HT1080 (cell line): ENCODE data around the gene NXN. TPM values are rescaled to one million over a fixed set of nuclear protein-coding genes. Genes with fewer than 3 reads are reported as not detected.
"Not testable (repeated sequence)": the region's sequence is repeated elsewhere in the genome, so short reads cannot be mapped to it uniquely, and the experiment has no call there.

Experiments used
- DNase-seq: peaks from one replicate; pipeline ENCODE4 v3.0.0-alpha.2; 2015; ENCODE audit warnings: low read depth
- total RNA-seq: library from RNA; depleted of rRNA; stranded (reverse); fragments of >200 nt; shearing (Covaris generic); gene quantifications from 2 replicates; pipeline ENCODE4 v1.2.3, GENCODE V29; 2014

Gene NXN
- total RNA-seq, 1 experiment from 2014 or later: 3.5 TPM

- DNase-seq: no peak
Observed at GRCh38 chr17:802901-803881, 176.4 kb downstream of the NXN start.

GRCh38 chr17:802481-802880 lies 177.1 kb downstream of the NXN start:
- DNase-seq: no peak

GRCh38 chr17:801660-802059 lies 177.9 kb downstream of the NXN start:
- DNase-seq: no peak

DNA sequence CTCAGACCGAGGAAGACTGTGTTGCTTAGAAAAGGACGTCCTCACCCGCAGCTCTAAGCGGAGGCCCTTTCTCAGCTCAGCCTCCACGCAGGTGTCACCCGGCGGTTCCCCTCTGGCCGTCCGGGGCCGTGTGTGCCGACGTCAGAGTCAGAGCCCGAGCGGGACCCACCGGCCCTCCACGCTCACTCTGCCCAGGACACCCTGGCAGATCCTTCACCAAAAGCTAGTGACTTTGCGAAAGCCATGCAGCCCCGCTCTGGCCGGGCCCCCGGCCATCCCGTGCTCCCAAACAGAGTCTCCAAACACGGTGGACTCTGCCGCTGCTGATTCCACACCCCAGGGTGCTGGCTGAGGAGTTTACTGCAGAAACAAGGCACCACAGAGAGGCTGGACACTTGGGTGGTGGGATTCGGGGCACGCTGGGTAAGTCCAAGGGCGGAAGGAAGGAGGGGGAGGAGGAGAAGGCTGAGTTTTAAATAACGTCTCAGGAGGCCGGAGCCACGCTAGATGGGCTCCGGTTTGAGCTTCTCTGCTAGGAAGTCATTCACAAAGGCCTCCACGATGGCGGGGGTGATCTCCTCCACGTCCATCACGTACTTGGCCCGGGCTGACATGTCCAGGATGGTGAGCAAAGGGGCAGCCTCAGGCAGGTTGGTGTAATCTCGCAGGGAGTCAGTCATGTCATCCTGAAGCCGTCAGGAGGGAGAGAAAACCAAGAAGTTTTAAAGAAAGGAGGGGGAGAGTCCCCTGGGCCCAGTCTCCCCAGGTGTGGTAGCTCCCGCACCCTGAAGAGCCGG lies 178.9 kb downstream of the NXN start:
- no peak for DNase-seq

DNA sequence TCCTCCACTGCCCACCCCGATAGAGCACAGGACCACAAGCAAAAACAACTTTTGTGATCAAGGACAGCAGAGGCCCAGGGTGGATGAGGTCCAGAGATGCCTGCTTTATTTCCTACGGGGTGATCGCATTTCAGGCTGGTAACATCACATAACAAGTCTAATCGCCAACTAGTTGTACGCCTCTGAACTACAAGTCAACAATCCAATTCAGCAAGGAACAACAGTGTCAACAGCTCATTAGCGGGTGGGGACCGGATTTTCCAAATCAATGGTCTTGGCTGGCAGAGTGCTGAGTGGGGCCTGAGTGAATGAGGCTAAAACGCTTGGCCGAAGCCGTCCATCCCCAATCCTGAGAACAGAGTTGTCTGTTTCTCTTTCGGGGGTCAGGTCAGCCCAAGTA lies 180.3 kb downstream of the NXN start:
- no peak for DNase-seq

GRCh38 chr17:798246-798645 lies 181.3 kb downstream of the NXN start:
- DNase-seq: no peak

- no peak for DNase-seq
Observed at GRCh38 chr17:797236-797840, 182.2 kb downstream of the NXN start.

GRCh38 chr17:796609-797008 lies 183.0 kb downstream of the NXN start:
- DNase-seq: no peak

DNA sequence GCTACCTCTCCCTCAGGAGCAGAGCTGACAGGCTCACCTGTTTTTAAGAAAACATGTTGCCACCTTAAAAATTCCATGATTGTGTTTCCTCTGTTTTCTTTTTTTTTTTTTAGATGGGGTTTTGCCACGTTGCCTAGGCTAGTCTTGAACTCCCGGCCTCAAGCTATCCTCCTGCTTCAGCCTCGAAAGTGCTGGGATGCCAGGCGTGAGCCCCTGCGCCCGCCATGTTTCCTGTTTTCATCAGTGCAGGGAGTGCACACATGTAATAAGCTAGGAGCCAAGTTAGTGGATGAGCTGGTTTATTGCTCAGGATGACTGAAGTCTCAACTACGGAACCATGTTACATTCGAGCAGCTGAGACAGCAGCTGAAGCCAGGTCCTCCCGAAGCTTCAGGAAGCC lies 183.9 kb downstream of the NXN start:
- no peak for DNase-seq

DNA sequence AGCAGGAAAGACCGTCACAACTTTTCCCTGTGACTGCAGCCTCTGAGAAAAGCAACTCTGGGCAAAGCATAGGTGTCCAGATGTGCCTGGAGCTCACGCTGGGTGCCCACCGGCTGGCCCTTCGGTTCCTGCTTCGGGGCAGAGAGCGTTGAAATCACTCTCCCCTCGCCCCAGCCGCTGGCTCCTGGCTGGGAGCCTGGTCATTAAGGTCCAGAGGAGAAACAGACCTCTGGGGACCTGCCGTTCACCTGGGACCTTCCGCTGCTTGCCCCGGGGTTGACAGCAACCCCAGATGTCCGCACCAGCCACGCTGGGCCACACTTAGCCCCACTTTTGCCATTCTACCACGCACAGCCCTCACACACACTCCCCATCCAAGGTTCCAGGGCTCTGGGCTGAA lies 184.3 kb downstream of the NXN start:
- no peak for DNase-seq

DNA sequence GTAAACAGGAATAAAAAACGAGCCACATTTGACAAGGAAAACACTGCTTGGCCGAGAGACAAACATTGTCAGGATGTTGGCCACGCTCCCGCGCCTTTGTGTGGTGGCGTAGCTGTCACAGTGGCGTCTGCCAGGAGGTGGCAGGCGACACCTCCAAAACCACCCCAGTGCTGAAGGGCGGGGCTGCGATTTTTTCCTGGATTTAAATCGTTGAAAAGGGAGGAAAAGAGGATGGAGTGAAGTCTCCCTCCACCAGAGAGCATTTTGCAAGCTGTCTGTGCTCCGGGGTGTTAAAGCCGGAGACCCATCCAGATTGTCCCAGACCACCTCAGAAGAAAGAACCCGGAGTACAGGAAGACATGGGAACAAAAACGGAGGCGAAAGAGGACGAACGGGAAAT lies 184.7 kb downstream of the NXN start:
- no peak for DNase-seq

DNA sequence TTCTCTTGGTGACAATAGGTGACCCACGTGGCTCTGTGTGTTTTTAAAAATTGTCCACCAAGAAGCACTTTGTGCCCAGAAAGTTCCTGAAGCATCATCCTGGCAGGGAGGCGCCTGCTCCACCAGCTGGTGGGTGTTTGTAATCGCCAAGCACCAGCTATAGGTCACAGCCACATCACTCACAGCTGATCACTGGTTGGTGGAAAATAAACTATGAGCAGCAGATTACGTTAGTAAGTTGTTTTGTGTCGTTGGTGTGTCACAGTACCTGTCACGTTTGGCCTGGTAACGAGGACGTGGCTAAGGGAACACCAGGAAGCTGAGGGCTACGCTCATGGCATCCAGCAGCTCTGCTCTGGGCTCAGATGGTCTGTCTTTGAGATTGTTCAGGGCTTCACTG lies 187.3 kb downstream of the NXN start:
- no peak for DNase-seq

- no peak for DNase-seq
Observed at GRCh38 chr17:791829-792228, 187.7 kb downstream of the NXN start.

GRCh38 chr17:790874-791247 lies 188.7 kb downstream of the NXN start:
- not testable (repeated sequence) for DNase-seq

GRCh38 chr17:789931-790873 lies 189.4 kb downstream of the NXN start:
- not testable (repeated sequence) for DNase-seq

- no peak for DNase-seq
Observed at GRCh38 chr17:789160-789840, 190.3 kb downstream of the NXN start.

- DNase-seq: no peak
Observed at GRCh38 chr17:788551-788950, 191.0 kb downstream of the NXN start.

GRCh38 chr17:787641-788221 lies 191.8 kb downstream of the NXN start:
- no peak for DNase-seq

GRCh38 chr17:785901-786300 lies 193.7 kb downstream of the NXN start:
- not testable (repeated sequence) for DNase-seq

DNA sequence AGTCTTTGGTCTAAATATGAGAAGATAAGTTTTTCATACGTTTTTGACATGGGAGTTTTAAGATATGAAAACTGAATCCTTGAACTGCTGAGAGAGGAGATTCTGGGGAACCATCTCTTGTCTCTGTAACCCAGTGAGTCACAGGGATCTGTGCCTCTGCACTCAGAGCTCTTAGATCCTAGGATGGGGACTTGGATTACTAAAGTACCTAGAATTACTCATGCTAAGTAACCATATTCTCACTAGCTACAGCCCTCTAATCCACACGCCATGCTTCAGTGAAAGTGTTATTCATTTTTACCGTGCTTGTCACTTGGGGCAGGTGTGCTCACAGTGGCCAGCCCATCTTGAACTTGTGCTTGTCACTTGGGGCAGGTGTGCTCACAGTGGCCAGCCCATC lies 195.4 kb downstream of the NXN start:
- DNase-seq: no peak
